GM19099 (cell line): ENCODE data around the gene CYLD.

Experiments
- POLR2A ChIP-seq: IDR thresholded peaks from 3 replicates; pipeline ENCODE4 v1.6.1; 2011; ENCODE audit warnings: low read depth; ENCODE audit not compliant: insufficient read length; ENCODE audit errors: extremely low read depth

Gene CYLD

DNA sequence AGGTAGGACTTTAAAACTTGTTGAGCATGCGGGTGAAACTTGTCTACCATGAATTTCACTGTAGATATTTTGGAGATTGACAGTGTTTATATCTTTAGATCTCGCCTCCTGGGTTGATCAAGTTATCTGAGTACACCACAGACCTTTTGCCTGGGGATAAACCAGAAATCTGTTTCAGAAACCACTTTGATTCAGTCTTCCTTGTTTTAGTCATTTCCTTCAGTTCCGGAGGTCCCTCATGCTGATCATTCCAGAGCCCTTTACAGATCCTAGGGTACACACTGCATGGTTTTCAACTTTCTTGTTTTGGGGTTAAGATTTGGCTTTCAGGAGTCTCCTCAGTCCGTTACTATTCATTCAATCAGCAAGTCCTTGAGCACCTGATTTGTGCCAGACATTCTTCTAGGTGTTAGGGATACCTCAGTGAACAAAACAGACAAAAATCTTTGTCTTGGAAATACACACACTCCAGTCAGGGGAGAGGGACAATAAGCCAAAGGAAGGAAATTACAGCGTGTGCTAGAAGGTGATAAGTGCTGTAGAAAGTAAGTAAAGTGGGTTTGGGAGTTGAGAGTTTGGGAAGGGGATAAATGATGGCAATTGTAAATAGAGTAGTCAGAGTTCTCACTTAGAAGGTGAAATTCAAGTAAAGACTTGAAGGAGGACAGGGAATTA is 36.3 kb upstream of the CYLD start:
- TF ChIP-seq POLR2A, result no peak

DNA sequence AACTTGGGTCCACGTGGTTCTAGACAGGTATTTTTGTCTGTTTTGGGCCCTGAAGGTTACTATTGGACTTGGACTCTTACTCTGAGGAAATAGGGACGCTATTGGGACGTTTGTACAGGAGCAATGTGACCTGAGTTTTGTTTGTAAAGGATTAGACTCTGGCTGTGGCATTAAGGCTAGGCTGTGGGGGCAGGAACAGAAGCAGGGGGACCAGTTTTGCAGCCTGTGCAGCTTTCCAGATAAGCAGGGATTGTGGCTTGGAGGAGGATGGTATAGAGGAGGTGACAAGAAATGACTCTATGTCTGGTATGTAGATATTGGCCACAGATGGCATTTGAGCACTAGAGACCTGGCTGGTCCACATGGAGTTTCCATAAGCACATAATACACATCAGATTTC is 35.6 kb upstream of the CYLD start:
- TF ChIP-seq POLR2A, result no peak

GRCh38 chr16:50708373-50709060 is 33.4 kb upstream of the CYLD start:
- no peak for TF ChIP-seq POLR2A

DNA sequence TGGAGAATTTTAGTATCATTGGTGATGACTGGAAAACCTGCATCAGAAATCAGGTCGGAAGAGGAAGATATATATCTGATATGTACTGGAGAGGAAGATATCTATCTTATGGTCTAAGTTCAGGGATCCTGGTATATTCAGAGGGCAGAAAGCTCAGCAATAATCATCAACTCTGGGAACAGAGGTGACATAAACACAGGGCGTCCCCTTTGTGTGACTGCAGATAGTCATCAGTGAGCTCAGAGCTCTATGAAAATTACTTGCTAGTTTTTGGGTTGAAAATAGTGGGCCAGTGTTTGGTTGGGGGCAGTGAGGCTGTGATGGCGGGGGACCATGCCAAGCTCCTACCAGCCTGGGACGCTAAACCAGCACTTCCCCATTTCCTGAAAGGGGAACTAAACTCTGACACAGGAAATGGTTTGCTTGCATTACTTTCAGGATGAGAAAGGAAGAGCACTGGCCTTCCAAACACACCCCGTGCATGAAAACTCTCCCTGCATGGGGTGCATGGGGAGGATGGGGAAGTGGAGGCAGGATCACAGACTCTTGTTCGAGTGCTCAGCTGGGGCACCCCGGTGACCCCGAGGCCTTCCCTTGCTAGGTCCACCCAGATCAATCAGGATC is 32.7 kb upstream of the CYLD start:
- TF ChIP-seq POLR2A, result no peak

DNA sequence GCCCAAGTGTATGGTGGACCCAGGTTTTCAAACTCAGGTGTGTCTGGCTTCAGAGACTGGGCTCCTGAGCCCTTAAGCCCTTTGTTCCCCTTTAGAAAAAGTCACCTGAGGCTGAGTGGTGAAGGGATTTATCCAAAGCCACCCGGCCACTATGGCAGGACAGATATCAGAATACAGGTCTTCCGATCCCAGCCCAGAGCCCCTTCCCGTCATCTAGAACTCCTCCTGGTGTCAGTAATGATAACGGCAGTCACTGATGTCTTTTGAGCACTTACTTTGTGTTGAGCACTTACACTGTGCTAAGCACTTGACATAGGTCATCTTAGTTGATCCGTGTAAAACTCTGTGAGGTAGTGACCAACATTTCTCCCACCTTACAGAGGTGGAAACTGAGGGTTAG is 31.9 kb upstream of the CYLD start:
- no peak for TF ChIP-seq POLR2A

- TF ChIP-seq POLR2A, result no peak
These were observed 30.8 kb upstream of the CYLD start for GRCh38 chr16:50711040-50711439.

DNA sequence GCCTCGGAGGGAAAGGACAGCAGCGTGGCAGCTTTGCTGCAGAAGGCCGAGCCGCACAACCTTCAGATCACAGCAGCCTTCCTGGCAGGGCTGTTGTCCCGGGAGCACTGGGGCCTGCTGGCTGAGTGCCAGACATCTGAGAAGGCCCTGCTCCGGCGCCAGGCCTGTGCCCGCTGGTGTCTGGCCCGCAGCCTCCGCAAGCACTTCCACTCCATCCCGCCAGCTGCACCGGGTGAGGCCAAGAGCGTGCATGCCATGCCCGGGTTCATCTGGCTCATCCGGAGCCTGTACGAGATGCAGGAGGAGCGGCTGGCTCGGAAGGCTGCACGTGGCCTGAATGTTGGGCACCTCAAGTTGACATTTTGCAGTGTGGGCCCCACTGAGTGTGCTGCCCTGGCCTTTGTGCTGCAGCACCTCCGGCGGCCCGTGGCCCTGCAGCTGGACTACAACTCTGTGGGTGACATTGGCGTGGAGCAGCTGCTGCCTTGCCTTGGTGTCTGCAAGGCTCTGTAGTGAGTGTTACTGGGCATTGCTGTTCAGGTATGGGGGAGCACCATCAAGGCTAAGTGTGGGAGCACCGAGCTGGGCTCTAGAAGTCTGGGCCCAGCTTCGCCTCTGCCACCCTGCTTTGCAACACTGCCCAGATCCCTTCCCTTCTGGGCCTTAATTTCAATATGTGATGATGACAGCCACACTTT is 29.9 kb upstream of the CYLD start:
- no peak for TF ChIP-seq POLR2A

DNA sequence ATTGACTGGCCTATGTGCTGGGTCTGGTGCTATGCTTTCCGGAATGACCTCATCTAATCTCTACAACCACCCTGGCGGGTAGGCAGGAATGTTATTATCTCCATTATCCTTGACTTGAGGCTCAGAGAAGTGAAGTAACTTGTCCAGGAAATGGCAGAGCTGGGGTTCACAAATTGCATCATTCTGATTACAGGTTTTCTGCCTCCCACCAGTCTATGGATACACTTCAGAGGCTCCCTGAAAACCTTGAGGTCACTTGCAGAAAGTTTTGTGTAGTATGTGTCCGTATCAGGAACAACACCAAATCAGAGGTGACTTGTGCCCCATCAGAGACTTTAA is 29.4 kb upstream of the CYLD start:
- TF ChIP-seq POLR2A, result no peak

DNA sequence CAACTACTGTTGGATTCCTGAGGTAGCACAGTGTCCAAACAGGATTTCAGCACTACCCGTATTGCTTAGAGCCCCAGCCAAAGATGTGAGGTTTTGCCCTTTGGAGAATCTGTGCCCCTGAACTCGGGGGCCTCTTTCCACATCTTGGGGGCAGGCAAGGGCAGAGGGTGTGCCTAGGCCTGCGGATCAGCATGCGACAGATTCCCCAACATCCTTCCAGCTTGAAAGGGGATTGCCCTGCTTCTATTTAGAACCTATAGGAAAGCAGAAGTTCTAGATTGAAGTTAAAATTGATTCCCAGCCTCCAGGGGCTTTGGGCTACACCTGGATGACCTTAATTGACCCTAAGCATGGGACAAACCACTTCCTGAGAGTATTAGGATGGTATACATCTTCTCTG is 28.9 kb upstream of the CYLD start:
- no peak for TF ChIP-seq POLR2A

GRCh38 chr16:50717091-50717490 is 24.8 kb upstream of the CYLD start:
- no peak for TF ChIP-seq POLR2A

DNA sequence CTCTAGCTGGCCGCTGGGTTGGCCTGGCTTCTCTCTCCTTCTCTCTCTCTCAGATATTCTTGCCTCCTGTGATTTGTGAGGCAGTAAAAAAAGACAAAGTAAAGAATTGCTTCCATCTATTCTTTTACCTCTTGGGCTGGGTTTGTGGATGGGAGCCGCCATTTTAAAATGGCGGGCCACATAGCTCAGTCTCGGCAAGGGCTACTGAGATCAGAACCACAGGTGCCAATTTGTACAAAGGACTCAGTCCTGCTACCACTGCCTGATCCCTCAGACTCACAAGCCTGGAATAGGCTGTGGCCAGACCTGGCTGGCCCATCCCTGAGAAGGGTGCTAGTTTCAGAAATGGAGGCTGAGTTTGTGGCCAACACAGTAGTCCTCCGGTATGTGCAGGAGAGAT is 24.4 kb upstream of the CYLD start:
- TF ChIP-seq POLR2A, result no peak

- no peak for TF ChIP-seq POLR2A
These were observed 23.7 kb upstream of the CYLD start for GRCh38 chr16:50718061-50718760.

GRCh38 chr16:50718761-50719400 is 23.0 kb upstream of the CYLD start:
- no peak for TF ChIP-seq POLR2A

- no peak for TF ChIP-seq POLR2A
These were observed 22.2 kb upstream of the CYLD start for GRCh38 chr16:50719401-50720337.
